Activated T-cell treated with anti-CD3 and anti-CD28 coated beads, Interleukin-2, amount 50 U/mL, for 24 hours (primary cell): ENCODE measurements around the gene PITPNM2.
"Not testable (repeated sequence)": the region's sequence is repeated elsewhere in the genome, so short reads cannot be mapped to it uniquely, and the experiment has no call there.

ENCODE experiments used
- DNase-seq: peaks from one replicate; pipeline ENCODE4 v3.0.0-alpha.2; 2020
- H3K27ac Mint-ChIP-seq: 2 replicates; pipeline ENCODE4 v1.8.0; 2020; ENCODE audit warnings: mild to moderate bottlenecking, mixed read lengths
- H3K27me3 Mint-ChIP-seq: 2 replicates; pipeline ENCODE4 v1.8.0; 2020; ENCODE audit warnings: mixed read lengths
- H3K36me3 Mint-ChIP-seq: 2 replicates; pipeline ENCODE4 v1.8.0; 2020; ENCODE audit warnings: low read depth, mixed read lengths
- H3K4me1 Mint-ChIP-seq: 2 replicates; pipeline ENCODE4 v1.8.0; 2020; ENCODE audit warnings: low read depth, mixed read lengths
- H3K4me3 Mint-ChIP-seq: 2 replicates; pipeline ENCODE4 v1.8.0; 2020; ENCODE audit warnings: mild to moderate bottlenecking, moderate library complexity, mixed read lengths
- H3K9me3 Mint-ChIP-seq: 2 replicates; pipeline ENCODE4 v1.8.0; 2020; ENCODE audit warnings: mixed read lengths

The PITPNM2 gene

GRCh38 chr12:123119808-123120207, 31.1 kb downstream of the PITPNM2 start:
- no peaks in the 10 kb centered on the region for H3K27me3 Mint-ChIP-seq

GRCh38 chr12:123118497-123118896, 32.4 kb downstream of the PITPNM2 start:
- peaks cover 78% of the 10 kb centered on the region for H3K4me1 Mint-ChIP-seq

More at GRCh38 chr12:123119808-123120207, 31.1 kb downstream of the PITPNM2 start:
- H3K9me3 Mint-ChIP-seq = no peaks in the 10 kb centered on the region
- peak; percentile 53 for DNase-seq
- peaks cover 70% of the 10 kb centered on the region for H3K4me1 Mint-ChIP-seq
- H3K4me3 Mint-ChIP-seq = peak overlapping the region; percentile 21
- H3K36me3 Mint-ChIP-seq = no peaks in the 10 kb centered on the region
- peak overlapping the region; percentile 89 for H3K27ac Mint-ChIP-seq

GRCh38 chr12:123115409-123116121, 35.3 kb downstream of the PITPNM2 start:
- Mint-ChIP-seq H3K4me3 (no peak overlapping the region), H3K9me3 (no peaks in the 10 kb centered on the region), H3K27me3 (no peaks in the 10 kb centered on the region), H3K4me1 (peaks cover 64% of the 10 kb centered on the region), H3K36me3 (no peaks in the 10 kb centered on the region), H3K27ac (no peak overlapping the region)
- DNase-seq = no peak

More at GRCh38 chr12:123118497-123118896, 32.4 kb downstream of the PITPNM2 start:
- Mint-ChIP-seq H3K9me3 (no peaks in the 10 kb centered on the region), H3K4me3 (no peak overlapping the region), H3K27me3 (no peaks in the 10 kb centered on the region), H3K27ac (no peak overlapping the region), H3K36me3 (no peaks in the 10 kb centered on the region)
- DNase-seq = no peak

- no peak overlapping the region for H3K4me3 Mint-ChIP-seq
- DNase-seq = no peak
- H3K4me1 Mint-ChIP-seq = peaks cover 54% of the 10 kb centered on the region
- no peaks in the 10 kb centered on the region for H3K9me3 Mint-ChIP-seq
- no peaks in the 10 kb centered on the region for H3K27me3 Mint-ChIP-seq
- no peaks in the 10 kb centered on the region for H3K36me3 Mint-ChIP-seq
- H3K27ac Mint-ChIP-seq = peak overlapping the region; percentile 10
Observed at GRCh38 chr12:123114304-123115083, 36.4 kb downstream of the PITPNM2 start.

GRCh38 chr12:123113026-123113425, 37.9 kb downstream of the PITPNM2 start:
- Mint-ChIP-seq H3K27ac (no peak overlapping the region), H3K9me3 (no peaks in the 10 kb centered on the region), H3K4me1 (peaks cover 51% of the 10 kb centered on the region), H3K36me3 (peaks cover 5% of the 10 kb centered on the region), H3K4me3 (no peak overlapping the region), H3K27me3 (no peaks in the 10 kb centered on the region)
- no peak for DNase-seq

GRCh38 chr12:123111498-123112165, 39.3 kb downstream of the PITPNM2 start:
- no peak overlapping the region for H3K4me3 Mint-ChIP-seq

GRCh38 chr12:123109319-123109772, 41.5 kb downstream of the PITPNM2 start:
- no peaks in the 10 kb centered on the region for H3K27me3 Mint-ChIP-seq
- H3K27ac Mint-ChIP-seq = no peak overlapping the region
- no peak for DNase-seq
- H3K4me1 Mint-ChIP-seq = peaks cover 54% of the 10 kb centered on the region
- H3K9me3 Mint-ChIP-seq = no peaks in the 10 kb centered on the region
- no peak overlapping the region for H3K4me3 Mint-ChIP-seq
- H3K36me3 Mint-ChIP-seq = peaks cover 5% of the 10 kb centered on the region

More at GRCh38 chr12:123111498-123112165, 39.3 kb downstream of the PITPNM2 start:
- H3K27ac Mint-ChIP-seq = no peak overlapping the region
- DNase-seq = no peak
- H3K36me3 Mint-ChIP-seq = peaks cover 5% of the 10 kb centered on the region
- H3K4me1 Mint-ChIP-seq = peaks cover 58% of the 10 kb centered on the region
- no peaks in the 10 kb centered on the region for H3K27me3 Mint-ChIP-seq
- H3K9me3 Mint-ChIP-seq = no peaks in the 10 kb centered on the region

- peak overlapping the region; percentile 50 for H3K27ac Mint-ChIP-seq
Observed at GRCh38 chr12:123108682-123109066, 42.2 kb downstream of the PITPNM2 start.

GRCh38 chr12:123107926-123108681, 42.8 kb downstream of the PITPNM2 start:
- DNase-seq = no peak
- H3K4me3 Mint-ChIP-seq = no peak overlapping the region
- H3K36me3 Mint-ChIP-seq = peaks cover 5% of the 10 kb centered on the region
- no peaks in the 10 kb centered on the region for H3K9me3 Mint-ChIP-seq
- no peaks in the 10 kb centered on the region for H3K27me3 Mint-ChIP-seq
- peak overlapping the region; percentile 50 for H3K27ac Mint-ChIP-seq
- peaks cover 52% of the 10 kb centered on the region for H3K4me1 Mint-ChIP-seq

More at GRCh38 chr12:123108682-123109066, 42.2 kb downstream of the PITPNM2 start:
- H3K4me1 Mint-ChIP-seq = peaks cover 51% of the 10 kb centered on the region
- H3K4me3 Mint-ChIP-seq = no peak overlapping the region
- no peaks in the 10 kb centered on the region for H3K9me3 Mint-ChIP-seq
- DNase-seq = no peak
- peaks cover 5% of the 10 kb centered on the region for H3K36me3 Mint-ChIP-seq
- H3K27me3 Mint-ChIP-seq = no peaks in the 10 kb centered on the region

GRCh38 chr12:123106640-123107359, 44.1 kb downstream of the PITPNM2 start:
- H3K27ac Mint-ChIP-seq = peak overlapping the region; percentile 93
- peak; percentile 70 for DNase-seq
- peaks cover 5% of the 10 kb centered on the region for H3K36me3 Mint-ChIP-seq
- H3K9me3 Mint-ChIP-seq = no peaks in the 10 kb centered on the region
- no peaks in the 10 kb centered on the region for H3K27me3 Mint-ChIP-seq
- peaks cover 58% of the 10 kb centered on the region for H3K4me1 Mint-ChIP-seq
- peak overlapping the region; percentile 33 for H3K4me3 Mint-ChIP-seq

- no peaks in the 10 kb centered on the region for H3K27me3 Mint-ChIP-seq
- H3K4me3 Mint-ChIP-seq = no peak overlapping the region
- DNase-seq = no peak
- peak overlapping the region; percentile 93 for H3K27ac Mint-ChIP-seq
- peaks cover 5% of the 10 kb centered on the region for H3K36me3 Mint-ChIP-seq
- no peaks in the 10 kb centered on the region for H3K9me3 Mint-ChIP-seq
- peaks cover 52% of the 10 kb centered on the region for H3K4me1 Mint-ChIP-seq
Observed at GRCh38 chr12:123105211-123105826, 45.6 kb downstream of the PITPNM2 start.

GRCh38 chr12:123104809-123105208, 46.1 kb downstream of the PITPNM2 start:
- H3K27me3 Mint-ChIP-seq = no peaks in the 10 kb centered on the region

GRCh38 chr12:123104094-123104493, 46.8 kb downstream of the PITPNM2 start:
- not testable (repeated sequence) for H3K36me3 Mint-ChIP-seq, H3K27ac Mint-ChIP-seq, H3K9me3 Mint-ChIP-seq, H3K4me3 Mint-ChIP-seq, DNase-seq, H3K27me3 Mint-ChIP-seq
- H3K4me1 Mint-ChIP-seq = peaks cover 52% of the 10 kb centered on the region

More at GRCh38 chr12:123104809-123105208, 46.1 kb downstream of the PITPNM2 start:
- Mint-ChIP-seq H3K36me3 (peaks cover 5% of the 10 kb centered on the region), H3K9me3 (no peaks in the 10 kb centered on the region), H3K27ac (no peak overlapping the region), H3K4me1 (peaks cover 52% of the 10 kb centered on the region), H3K4me3 (no peak overlapping the region)
- no peak for DNase-seq
